Activated CD4-positive, CD25-positive, alpha-beta regulatory T cell treated with anti-CD3 and anti-CD28 coated beads, Interleukin-2, amount 50 U/mL, for 16 hours (primary cell): Measurements from ENCODE around the gene GRXCR1.
A peak's percentile ranks its signal among the peaks of the same experiment; 100 is the strongest.

Experiments
- DNase-seq: peaks from one replicate; pipeline ENCODE4 v3.0.0-alpha.2; 2020; ENCODE audit warnings: low read depth, low spot score

GRXCR1 gene

DNA sequence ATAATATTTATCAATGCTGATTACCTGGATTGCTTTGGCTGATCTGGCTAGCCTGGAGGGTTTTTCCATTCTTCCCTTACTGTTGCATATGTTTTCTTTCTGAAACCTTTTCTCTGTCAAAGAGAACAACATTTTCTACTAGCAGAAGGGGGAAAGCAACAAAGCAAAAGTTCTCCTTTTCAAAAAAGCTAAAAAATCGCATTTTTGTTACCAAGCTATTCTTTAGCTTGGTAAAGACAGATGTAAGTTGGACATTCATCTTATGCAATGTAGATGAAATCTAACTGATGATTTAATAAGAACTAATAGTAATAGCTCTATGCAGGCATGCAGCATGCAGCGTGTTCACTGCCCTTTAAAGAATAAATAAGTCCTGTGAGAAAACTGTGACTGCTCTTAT lies at the start of gene GRXCR1:
GRXCR1 (plus strand) TSS at position 301 of the 400 bp plus-strand sequence. CDS start 554 bp downstream, outside the sequence.
- no peak for DNase-seq

DNA sequence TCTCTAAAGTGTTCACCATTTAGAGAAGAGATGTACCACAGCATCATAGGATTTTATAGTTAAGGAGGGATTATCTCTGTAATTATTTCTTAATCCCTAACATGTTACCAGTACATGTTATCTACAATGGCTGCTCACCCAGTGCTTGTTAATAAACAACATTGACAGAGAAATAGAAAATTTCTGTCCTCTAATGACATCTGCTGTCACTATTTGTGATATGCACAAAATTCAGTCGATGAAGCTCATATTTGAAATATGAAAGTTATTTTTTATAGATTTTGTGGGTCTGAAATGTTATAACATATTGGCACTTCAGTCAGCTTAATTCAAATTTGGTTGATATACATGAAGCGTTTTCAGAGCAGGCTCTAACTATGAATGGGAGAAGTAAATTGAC lies 48.8 kb upstream of the GRXCR1 start:
- no peak for DNase-seq

DNA sequence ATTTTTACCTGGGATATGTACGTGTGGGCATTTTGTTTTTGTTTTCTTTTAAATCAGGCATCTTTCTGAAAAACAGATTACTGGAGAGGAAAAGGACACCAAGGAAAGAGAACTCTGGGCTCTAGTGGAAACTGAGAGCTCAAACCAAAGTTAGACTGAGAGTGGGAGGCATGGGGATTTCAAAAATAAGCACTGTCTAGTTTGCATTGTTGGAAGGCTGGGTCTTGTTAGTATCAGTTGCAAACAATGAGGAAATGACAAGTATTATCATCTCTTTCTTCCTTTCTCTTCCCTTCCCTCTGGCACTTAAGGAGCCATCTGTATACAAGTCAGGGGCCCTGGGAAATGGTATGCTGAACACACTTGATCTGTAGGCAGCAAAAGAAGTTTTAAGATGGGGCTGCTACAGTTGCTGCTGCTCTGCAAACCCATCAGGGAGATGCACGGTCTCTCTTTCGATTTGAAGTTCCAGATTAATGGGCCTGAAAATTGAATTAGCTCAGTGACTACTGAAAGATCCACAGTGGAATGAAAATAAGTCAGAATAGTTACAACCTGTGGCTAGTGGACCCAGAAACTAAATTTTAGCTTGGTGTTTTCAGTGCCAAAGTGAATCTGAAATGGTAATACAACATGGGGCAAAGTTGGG lies 48.0 kb upstream of the GRXCR1 start:
- no peak for DNase-seq

DNA sequence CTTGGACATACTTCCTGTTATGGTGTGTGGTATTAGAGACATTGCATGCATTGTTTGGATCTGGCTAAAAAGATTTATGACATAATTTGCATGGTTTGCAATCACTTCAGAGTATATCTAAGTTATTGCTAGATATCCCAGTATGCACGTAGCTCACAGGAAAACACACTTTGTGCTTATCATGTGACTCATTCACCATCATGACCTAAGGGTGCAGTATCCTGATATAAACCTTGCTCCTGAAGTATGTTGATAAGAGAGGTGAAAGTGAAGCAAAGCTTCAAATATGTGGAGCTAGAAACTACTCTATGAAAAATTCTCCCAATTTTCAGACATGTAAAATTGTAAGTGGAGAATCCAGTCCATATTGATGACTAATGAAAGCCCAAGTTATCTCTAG lies 46.9 kb upstream of the GRXCR1 start:
- no peak for DNase-seq

DNA sequence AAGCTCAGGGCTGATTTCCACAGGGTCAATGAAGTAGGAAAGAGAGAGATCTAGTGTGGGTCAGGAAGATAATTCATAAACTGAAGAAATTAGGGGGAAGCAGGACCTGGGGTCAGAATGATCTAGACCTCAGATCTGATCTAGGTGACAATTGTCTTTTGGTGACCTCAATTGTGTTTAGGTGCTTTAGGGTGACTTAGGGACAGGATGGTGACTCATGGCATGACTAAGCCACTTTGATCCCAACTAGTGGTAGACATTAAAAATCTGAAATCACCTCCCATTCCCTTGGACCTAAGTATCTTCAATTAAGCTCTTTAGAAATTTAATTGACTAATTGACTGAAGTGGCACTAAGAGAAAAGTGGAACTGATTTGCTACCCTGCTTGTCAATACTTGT lies 36.7 kb upstream of the GRXCR1 start:
- no peak for DNase-seq

- DNase-seq: peak; percentile 16
Observed at GRCh38 chr4:42865572-42866189, 26.8 kb upstream of the GRXCR1 start.

DNA sequence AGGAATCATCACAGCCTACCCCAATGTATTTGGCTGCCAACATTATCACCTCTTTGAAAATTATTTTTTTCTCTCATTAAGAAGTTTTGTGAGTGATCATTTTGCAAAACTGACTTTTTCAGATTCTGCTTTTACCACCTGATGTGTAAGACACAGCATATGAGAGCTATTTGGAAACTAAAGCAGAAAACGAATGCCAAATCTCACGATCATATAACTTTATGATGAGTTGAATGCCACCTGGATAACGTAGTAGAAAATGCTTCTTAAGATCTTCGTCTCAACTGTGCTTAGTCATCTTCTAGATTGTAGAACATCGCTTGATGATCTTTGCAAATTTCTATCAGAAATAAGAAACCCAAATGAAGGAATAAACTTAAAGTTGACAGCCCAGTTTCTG lies 21.3 kb upstream of the GRXCR1 start:
- DNase-seq: no peak

GRCh38 chr4:42871671-42872290 lies 20.7 kb upstream of the GRXCR1 start:
- no peak for DNase-seq

DNA sequence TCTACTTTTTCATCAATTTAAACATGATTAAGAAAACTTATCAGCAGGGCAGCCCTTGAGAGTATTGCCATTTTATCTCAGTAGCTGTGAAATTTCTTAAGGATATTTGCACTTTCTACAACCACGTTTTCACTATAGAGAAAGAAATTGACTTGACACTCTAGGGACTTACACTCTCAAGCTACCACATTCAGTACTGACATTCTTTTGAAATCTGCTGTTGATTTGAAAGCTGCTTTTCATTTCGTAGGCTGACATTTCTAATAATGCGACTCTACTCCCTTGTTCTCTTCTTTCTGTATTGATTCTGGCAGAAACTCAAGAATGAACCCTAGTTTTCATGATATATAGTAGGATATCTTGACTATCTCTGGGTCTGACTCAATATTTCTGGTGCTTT lies 13.7 kb upstream of the GRXCR1 start:
- no peak for DNase-seq

- no peak for DNase-seq
Observed at GRCh38 chr4:42881253-42881652, 11.3 kb upstream of the GRXCR1 start.

GRCh38 chr4:42891644-42892043 lies 869 bp upstream of the GRXCR1 start:
- no peak for DNase-seq

GRCh38 chr4:42895452-42895851 lies 2.9 kb downstream of the GRXCR1 start:
- no peak for DNase-seq

DNA sequence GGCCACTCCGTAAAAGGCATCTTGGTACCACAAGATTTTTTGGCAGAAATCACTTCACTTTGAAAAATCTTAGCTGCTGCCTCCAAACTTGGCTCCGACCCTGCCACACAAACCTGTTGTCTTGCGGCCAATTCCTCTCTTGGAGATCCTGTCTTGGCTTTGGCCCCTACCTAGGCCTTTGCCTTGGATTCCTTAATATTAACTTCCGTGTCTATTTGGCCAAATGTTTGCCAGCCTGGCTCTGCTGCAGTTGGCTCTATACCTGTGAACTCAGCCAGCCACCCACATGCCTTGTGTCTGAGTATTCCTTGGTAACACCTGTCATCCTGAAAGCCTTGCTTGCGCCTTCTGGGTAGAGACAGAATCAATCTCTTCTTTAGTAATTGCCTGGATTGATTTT lies 12.5 kb downstream of the GRXCR1 start:
- no peak for DNase-seq

GRCh38 chr4:42905591-42905990 lies 13.1 kb downstream of the GRXCR1 start:
- no peak for DNase-seq

DNA sequence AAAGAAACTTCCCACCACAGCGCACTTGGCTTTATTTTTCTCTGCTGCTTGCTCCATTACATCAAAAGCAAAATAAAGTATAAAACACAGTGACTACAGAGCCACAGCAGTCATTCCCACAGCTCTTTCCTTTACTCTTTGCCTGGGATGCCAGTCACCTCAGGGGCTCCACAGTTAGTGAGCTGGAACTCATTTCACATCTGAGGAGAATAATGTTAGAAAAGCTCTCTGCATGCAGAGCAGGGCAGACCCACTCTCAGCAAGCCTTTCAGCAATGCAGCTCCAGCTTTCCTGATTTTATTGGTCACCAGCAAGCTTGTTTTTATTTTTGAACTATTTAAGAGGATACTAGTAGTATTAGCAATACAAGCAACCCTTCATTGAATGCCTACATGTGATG lies 13.8 kb downstream of the GRXCR1 start:
- DNase-seq: no peak

- no peak for DNase-seq
Observed at GRCh38 chr4:42906891-42907759, 14.6 kb downstream of the GRXCR1 start.

DNA sequence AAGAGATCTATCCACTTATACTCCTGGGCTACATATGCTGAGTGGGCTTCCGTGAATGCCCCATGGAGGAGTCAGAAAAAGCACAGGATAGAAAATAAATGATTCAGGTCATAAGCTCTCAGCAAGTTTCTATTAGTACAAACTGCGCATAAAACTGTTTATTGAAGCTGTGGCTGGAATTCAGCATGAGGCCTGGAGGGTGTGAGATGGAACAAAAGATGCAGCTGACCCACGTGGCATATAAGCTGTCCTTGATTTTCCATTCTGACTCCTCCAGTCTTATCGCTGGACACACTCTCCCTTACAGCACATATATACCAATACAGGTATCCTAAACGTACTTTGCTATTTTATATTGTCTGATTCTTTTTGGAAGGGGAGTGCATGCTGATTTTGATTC lies 17.9 kb downstream of the GRXCR1 start:
- DNase-seq: no peak

- DNase-seq: no peak
Observed at GRCh38 chr4:42914937-42915336, 22.4 kb downstream of the GRXCR1 start.

- DNase-seq: no peak
Observed at GRCh38 chr4:42915484-42915883, 23.0 kb downstream of the GRXCR1 start.

- no peak for DNase-seq
Observed at GRCh38 chr4:42917296-42917695, 24.8 kb downstream of the GRXCR1 start.

GRCh38 chr4:42923431-42923830 lies 30.9 kb downstream of the GRXCR1 start:
- no peak for DNase-seq

DNA sequence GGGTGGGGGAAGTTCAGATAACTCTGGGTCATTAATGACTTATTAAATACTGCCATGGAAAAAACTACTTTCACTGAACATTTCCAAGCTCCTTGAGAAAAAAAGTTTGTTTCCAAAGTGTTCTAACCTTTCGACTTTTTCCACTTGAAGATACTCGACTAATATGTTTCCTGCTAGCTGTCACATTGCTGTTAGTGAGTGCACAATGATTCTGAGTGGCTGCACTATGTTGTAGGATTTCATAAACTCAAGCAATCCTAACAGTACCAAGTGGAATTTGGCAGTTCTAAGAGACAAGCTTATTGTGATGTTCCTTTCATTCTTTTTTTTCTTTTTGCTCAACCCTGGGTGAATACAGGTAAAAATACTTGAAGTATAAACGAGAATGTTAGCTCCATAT lies 33.4 kb downstream of the GRXCR1 start:
- DNase-seq: no peak
